Right cardiac atrium (tissue), 5 donors: ENCODE results near the gene DNM3. TPM values are rescaled to one million over a fixed set of nuclear protein-coding genes. Genes with fewer than 3 reads are reported as not detected.

ENCODE experiments used
- ATAC-seq, 2 donors: fragments of 200-7000 bp; cut with Tn5 transposase; one replicate each; pipeline versions ENCODE4 v1.8.0 to v1.9.1; 2020; ENCODE audit warnings: moderate library complexity in 2 of 2, mild to moderate bottlenecking in 1 of 2
- DNase-seq, 3 donors: peaks; one replicate each; pipeline ENCODE4 v3.0.0-alpha.2; 2020
- H3K27ac ChIP-seq: one replicate; pipeline ENCODE4 v1.5.1; 2013; ENCODE audit warnings: mild to moderate bottlenecking, low read length, control low read depth, moderate library complexity
- H3K27me3 ChIP-seq: one replicate; pipeline ENCODE4 v1.6.1; 2013; ENCODE audit not compliant: control insufficient read depth, insufficient read depth
- H3K4me1 ChIP-seq: one replicate; pipeline ENCODE4 v1.6.1; 2013; ENCODE audit warnings: low read length; ENCODE audit not compliant: control insufficient read depth, insufficient read depth
- H3K4me3 ChIP-seq: one replicate; pipeline ENCODE4 v1.5.1; 2013; ENCODE audit warnings: low read length, control low read depth
- H3K9me3 ChIP-seq: one replicate; pipeline ENCODE4 v1.6.1; 2013; ENCODE audit warnings: low read length; ENCODE audit not compliant: control insufficient read depth
- WGBS: extraction: QIAGEN DNeasy Blood & Tissue Kit; methylation state at CpG from one replicate; pipeline ENCODE4 v1.1.7; 2013; 5-methylcytosine and 5-hydroxymethylcytosine counted together
- intact Hi-C, 4 donors: fragments of 100-400 bp; cut with DNase I; formaldehyde crosslinking; loops; one replicate each; pipeline versions ENCODE4 v1.11.0 to v1.14.0; 2022 to 2023
- polyA plus RNA-seq: library from polyadenylated mRNA; stranded (reverse); fragments of 200-250 nt; gene quantifications from one replicate; pipeline ENCODE4 v1.2.3, GENCODE V29; 2013
- total RNA-seq, 4 donors: library from RNA; stranded (reverse); fragmentation: NEBNext Ultra II Directional; extraction: Animal tissue kit (Norgen Biotek cat#: 25700); gene quantifications; one replicate each; pipeline ENCODE4 v1.2.1, GENCODE V29; 2021
- donor health status: healthy with polysubstance abuse.
- donor health status: DM: no; HTN: yes; CAD: no.
- donor health status: DM: no; HTN: no; CAD: no.
- donor health status: DM: no; HTN: yes; CAD: no; lungs with severe emphysema.
- donor health status: DM: yes; HTN: yes; CAD: no.

The DNM3 gene
- total and polyA plus RNA-seq, 5 donors = 1.5 to 2.2 (median 1.7) TPM

- Histone ChIP-seq H3K9me3 (no peaks in the 10 kb centered on the region), H3K4me3 (no peak overlapping the region), H3K4me1 (peaks cover 2% of the 10 kb centered on the region), H3K27ac (no peak overlapping the region), H3K27me3 (no peaks in the 10 kb centered on the region)
- no peak for ATAC-seq
- DNase-seq = no peak
- intact Hi-C loops = no loop called here
- 77% methylated on average over 4 of the region's 4 CpGs for WGBS
Observed at GRCh38 chr1:172107316-172107975, 266.1 kb downstream of the DNM3 start.

GRCh38 chr1:172108161-172108893, 267.0 kb downstream of the DNM3 start:
- Histone ChIP-seq H3K27ac (no peak overlapping the region), H3K4me3 (no peak overlapping the region), H3K4me1 (peaks cover 2% of the 10 kb centered on the region), H3K9me3 (no peaks in the 10 kb centered on the region), H3K27me3 (no peaks in the 10 kb centered on the region)
- intact Hi-C loops = no loop called here
- no peak for ATAC-seq
- DNase-seq = no peak

GRCh38 chr1:172109359-172109758, 268.1 kb downstream of the DNM3 start:
- DNase-seq (no peak), ATAC-seq (no peak)
- peaks cover 2% of the 10 kb centered on the region for H3K4me1 ChIP-seq
- H3K27me3 ChIP-seq = no peaks in the 10 kb centered on the region
- 43% methylated on average over 5 of the region's 5 CpGs for WGBS
- intact Hi-C loops = no loop called here
- H3K27ac ChIP-seq = no peak overlapping the region
- no peaks in the 10 kb centered on the region for H3K9me3 ChIP-seq
- no peak overlapping the region for H3K4me3 ChIP-seq

GRCh38 chr1:172112576-172112975, 271.3 kb downstream of the DNM3 start:
- intact Hi-C loops = no loop called here
- Histone ChIP-seq H3K4me1 (peaks cover 2% of the 10 kb centered on the region), H3K27ac (no peak overlapping the region), H3K4me3 (no peak overlapping the region), H3K27me3 (no peaks in the 10 kb centered on the region), H3K9me3 (no peaks in the 10 kb centered on the region)
- DNase-seq (no peak), ATAC-seq (no peak)
- 98% methylated on average over 1 of the region's 1 CpG for WGBS

GRCh38 chr1:172117800-172118199, 276.5 kb downstream of the DNM3 start:
- H3K4me3 ChIP-seq = no peak overlapping the region
- no peak for ATAC-seq
- no peaks in the 10 kb centered on the region for H3K27me3 ChIP-seq
- intact Hi-C loops = no loop called here
- no peak for DNase-seq
- 95% methylated on average over 1 of the region's 1 CpG for WGBS
- peaks cover 1% of the 10 kb centered on the region for H3K4me1 ChIP-seq
- no peaks in the 10 kb centered on the region for H3K9me3 ChIP-seq
- H3K27ac ChIP-seq = no peak overlapping the region

- 87% methylated on average over 3 of the region's 3 CpGs for WGBS
- intact Hi-C loops = no loop called here
Observed at GRCh38 chr1:172118618-172119017, 277.3 kb downstream of the DNM3 start.

GRCh38 chr1:172119184-172119583, 277.9 kb downstream of the DNM3 start:
- no peak overlapping the region for H3K4me3 ChIP-seq
- 95% methylated on average over 10 of the region's 10 CpGs for WGBS
- no peak for ATAC-seq

More at GRCh38 chr1:172118618-172119017, 277.3 kb downstream of the DNM3 start:
- Histone ChIP-seq H3K4me3 (no peak overlapping the region), H3K27me3 (no peaks in the 10 kb centered on the region), H3K9me3 (no peaks in the 10 kb centered on the region), H3K4me1 (peaks cover 1% of the 10 kb centered on the region), H3K27ac (no peak overlapping the region)
- no peak for DNase-seq
- ATAC-seq = no peak

GRCh38 chr1:172120381-172120780, 279.1 kb downstream of the DNM3 start:
- ATAC-seq (no peak), DNase-seq (no peak)
- Histone ChIP-seq H3K9me3 (no peaks in the 10 kb centered on the region), H3K27me3 (no peaks in the 10 kb centered on the region), H3K4me1 (peaks cover 1% of the 10 kb centered on the region), H3K4me3 (no peak overlapping the region), H3K27ac (no peak overlapping the region)
- WGBS = 89% methylated on average over 2 of the region's 2 CpGs
- intact Hi-C loops = no loop called here

More at GRCh38 chr1:172119184-172119583, 277.9 kb downstream of the DNM3 start:
- Histone ChIP-seq H3K9me3 (no peaks in the 10 kb centered on the region), H3K27ac (no peak overlapping the region), H3K27me3 (no peaks in the 10 kb centered on the region), H3K4me1 (peaks cover 1% of the 10 kb centered on the region)
- DNase-seq = no peak
- intact Hi-C loops = no loop called here

- no peak for ATAC-seq
- Histone ChIP-seq H3K27me3 (no peaks in the 10 kb centered on the region), H3K4me1 (peaks cover 1% of the 10 kb centered on the region), H3K4me3 (no peak overlapping the region), H3K27ac (no peak overlapping the region), H3K9me3 (no peaks in the 10 kb centered on the region)
- intact Hi-C loops = no loop called here
- no peak for DNase-seq
- 94% methylated on average over 4 of the region's 4 CpGs for WGBS
Observed at GRCh38 chr1:172121081-172121717, 279.9 kb downstream of the DNM3 start.

- intact Hi-C loops = no loop called here
- H3K4me1 ChIP-seq = peaks cover 1% of the 10 kb centered on the region
- no peak overlapping the region for H3K27ac ChIP-seq
- H3K4me3 ChIP-seq = no peak overlapping the region
- no peaks in the 10 kb centered on the region for H3K9me3 ChIP-seq
- DNase-seq (no peak), ATAC-seq (no peak)
- WGBS = 83% methylated on average over 3 of the region's 3 CpGs
- H3K27me3 ChIP-seq = no peaks in the 10 kb centered on the region
Observed at GRCh38 chr1:172122381-172122780, 281.1 kb downstream of the DNM3 start.

GRCh38 chr1:172125250-172125649, 284.0 kb downstream of the DNM3 start:
- intact Hi-C loops = no loop called here
- H3K4me1 ChIP-seq = peaks cover 1% of the 10 kb centered on the region
- 86% methylated on average over 2 of the region's 2 CpGs for WGBS
- no peak overlapping the region for H3K4me3 ChIP-seq
- DNase-seq (no peak), ATAC-seq (no peak)
- no peaks in the 10 kb centered on the region for H3K9me3 ChIP-seq
- H3K27me3 ChIP-seq = no peaks in the 10 kb centered on the region
- no peak overlapping the region for H3K27ac ChIP-seq
